GM19468 (cell line): ENCODE measurements around the gene LRRC14B.
"Not testable (repeated sequence)": the region's sequence is repeated elsewhere in the genome, so short reads cannot be mapped to it uniquely, and the experiment has no call there.

Source experiments
- ATAC-seq: cut with Tn5 transposase; IDR thresholded peaks from one replicate; pipeline ENCODE4 v1.9.1; 2021; ENCODE audit warnings: mild to moderate bottlenecking, moderate library complexity, moderate number of reproducible peaks; ENCODE audit not compliant: unreplicated experiment; ENCODE audit errors: extremely low read depth

The LRRC14B gene

GRCh38 chr5:159448-160172, 31.7 kb upstream of the LRRC14B start:
- no peak for ATAC-seq

DNA sequence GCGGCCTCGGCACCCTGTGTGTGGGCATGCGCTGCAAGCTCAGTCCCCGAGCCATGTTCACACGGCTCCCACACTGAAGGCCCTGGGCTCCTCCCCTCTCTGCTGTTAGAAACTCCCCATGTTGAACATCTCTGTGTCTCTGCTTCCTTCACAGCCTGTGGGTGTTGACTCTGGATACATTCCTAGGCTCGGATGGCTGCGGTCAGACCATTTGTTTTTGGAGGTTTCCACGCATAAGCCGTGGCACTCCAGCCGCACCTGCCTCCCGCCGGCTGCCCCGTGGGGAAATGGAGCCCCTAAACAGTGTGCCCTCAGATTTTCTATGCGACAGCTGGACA, 31.2 kb upstream of the LRRC14B start:
- ATAC-seq: no peak

GRCh38 chr5:160921-161802, 30.1 kb upstream of the LRRC14B start:
- ATAC-seq: no peak

- no peak for ATAC-seq
Observed at GRCh38 chr5:161803-162110, 29.5 kb upstream of the LRRC14B start.

GRCh38 chr5:162190-162564, 29.1 kb upstream of the LRRC14B start:
- ATAC-seq: no peak

DNA sequence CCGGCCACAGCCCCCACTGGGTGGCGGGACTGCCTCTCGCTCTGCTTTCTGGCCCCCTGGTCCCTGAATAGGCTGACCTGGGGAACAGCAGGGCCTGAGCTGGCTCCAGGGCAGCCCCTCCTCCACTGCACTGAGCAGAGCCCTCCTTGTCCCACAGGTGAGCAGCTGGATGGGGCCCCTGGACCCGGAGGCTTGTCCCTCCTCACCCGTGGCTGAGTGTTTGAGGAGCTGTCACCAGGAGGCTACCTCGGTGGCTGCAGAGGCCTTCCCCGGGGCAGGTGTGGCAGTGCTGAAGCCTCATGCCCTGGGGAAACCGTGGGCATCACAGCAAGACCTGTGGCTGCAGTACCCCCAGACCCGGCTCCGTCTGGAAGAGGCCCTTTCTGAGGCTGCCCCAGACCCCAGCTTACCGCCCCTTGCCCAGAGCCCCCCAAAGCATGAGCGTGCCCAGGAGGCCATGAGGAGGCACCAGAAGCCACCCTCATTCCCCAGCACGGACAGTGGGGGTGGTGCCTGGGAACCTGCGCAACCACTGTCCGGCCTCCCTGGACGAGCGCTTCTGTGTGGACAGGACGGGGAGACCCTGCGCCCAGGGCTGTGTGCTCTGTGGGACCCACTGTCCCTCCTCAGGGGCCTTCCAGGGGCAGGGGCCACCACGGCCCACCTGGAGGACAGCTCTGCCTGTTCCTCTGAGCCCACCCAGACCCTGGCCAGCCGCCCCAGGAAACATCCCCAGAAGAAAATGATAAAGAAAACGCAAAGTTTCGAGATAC, 28.5 kb upstream of the LRRC14B start:
- ATAC-seq: no peak

GRCh38 chr5:163338-163620, 28.0 kb upstream of the LRRC14B start:
- no peak for ATAC-seq

- no peak for ATAC-seq
Observed at GRCh38 chr5:163841-164240, 27.5 kb upstream of the LRRC14B start.

GRCh38 chr5:164244-164643, 27.1 kb upstream of the LRRC14B start:
- ATAC-seq: no peak

DNA sequence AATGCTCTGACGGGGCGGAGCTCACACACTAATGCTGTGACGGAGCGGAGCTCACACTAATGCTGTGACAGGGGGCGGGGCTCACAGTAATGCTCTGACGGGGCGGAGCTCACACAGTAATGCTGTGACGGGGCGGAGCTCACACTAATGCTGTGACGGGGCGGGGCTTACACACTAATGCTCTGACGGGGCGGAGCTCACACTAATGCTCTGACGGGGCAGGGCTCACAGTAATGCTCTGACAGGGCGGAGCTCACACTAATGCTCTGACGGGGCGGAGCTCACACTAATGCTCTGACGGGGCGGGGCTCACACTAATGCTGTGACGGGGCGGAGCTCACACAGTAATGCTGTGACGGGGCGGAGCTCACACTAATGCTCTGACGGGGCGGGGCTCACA, 26.5 kb upstream of the LRRC14B start:
- ATAC-seq: not testable (repeated sequence)

DNA sequence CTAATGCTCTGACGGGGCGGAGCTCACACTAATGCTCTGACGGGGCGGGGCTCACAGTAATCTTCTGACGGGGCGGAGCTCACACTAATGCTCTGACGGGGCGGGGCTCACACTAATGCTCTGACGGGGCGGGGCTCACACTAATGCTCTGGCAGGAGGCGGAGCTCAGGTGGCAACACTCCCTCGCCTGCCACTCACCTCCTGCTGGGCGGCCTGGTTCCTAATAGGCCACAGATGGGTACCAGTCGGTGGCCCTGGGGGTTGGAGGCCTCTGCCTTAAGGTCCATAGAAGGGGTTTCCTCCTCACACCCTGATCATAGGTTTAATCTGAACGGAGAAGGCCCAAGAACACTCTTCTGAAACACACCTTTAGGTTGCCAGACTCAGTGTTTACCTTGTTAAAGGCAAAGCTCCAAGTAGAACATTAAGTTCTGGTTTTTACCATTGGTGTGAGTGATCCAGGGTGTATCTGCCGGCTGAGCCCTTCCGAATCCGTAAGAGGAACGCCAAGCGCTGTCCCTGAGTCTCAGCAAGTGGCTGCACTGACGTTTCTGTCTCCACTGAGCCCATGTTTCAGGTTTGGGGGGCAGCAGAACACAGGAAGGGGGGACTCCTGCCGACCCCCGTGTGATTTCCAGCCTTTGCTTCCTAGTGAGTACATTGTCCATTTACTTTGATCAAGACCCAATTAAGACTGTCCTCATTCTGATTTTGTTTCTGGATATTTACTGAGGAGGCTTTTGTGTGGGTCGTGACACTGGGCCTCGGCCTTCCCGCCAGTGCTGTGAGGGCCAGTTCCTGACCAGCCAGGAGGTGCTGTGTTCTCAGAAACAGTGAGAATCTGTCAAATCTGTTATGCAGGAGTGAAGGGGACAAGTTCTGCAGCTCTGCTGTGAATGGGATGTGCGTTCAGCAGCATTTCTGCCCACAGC, 24.6 kb upstream of the LRRC14B start:
- ATAC-seq: no peak

DNA sequence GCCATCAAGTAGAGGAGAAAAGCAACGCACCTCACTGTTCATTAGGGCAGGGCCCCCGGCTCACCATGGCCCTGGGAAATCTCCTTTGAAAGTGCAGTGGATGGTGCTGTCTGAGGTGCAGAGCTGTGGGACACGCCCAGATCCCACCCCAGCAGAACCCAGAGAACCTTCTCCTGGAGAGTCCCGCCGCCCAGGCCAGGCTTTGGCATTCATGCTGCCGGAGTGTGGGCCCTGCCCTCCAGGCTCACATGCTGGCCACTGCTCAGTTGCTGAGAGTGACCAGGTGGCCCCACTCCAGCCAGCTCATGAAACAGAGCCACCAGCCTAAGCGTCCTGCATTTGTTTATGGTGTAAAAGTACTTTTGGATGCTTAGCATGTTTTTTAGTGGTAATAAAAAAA, 23.8 kb upstream of the LRRC14B start:
- ATAC-seq: no peak

- no peak for ATAC-seq
Observed at GRCh38 chr5:167982-168660, 23.2 kb upstream of the LRRC14B start.

- ATAC-seq: no peak
Observed at GRCh38 chr5:169071-169727, 22.1 kb upstream of the LRRC14B start.

GRCh38 chr5:169728-170094, 21.6 kb upstream of the LRRC14B start:
- ATAC-seq: no peak

DNA sequence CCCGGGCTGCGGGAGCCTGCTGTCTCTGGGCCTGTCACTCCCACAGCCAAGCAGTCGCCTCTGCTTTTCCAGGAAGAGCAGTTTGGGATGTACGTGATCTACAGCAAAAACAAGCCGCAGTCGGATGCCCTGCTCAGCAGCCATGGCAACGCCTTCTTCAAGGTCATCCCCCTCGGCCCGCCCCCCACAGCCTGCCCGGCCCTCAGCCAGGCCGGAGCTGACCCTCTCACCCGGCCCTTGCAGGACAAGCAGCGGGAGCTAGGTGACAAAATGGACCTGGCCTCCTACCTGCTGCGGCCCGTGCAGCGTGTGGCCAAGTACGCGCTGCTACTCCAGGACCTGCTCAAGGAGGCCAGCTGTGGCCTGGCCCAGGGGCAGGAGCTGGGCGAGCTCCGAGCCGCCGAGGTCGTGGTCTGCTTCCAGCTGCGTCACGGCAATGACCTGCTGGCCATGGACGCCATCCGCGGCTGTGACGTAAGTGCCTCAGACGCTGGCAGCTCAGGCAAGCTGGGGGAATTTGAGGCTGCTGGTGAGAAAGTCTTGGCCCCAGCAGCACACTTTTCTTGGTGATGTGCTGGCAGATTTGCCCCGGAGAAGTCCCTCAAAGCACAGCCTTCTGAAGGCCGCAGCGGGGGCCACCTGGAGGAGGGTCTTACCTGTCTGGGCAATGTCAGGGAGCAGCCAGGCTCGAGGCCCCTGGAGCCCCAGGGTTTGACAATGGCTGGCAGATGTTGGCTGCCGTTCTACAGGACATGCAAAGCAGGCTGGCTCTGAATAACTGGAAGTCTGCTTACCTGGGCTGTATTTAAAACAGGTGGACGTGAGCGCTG, 20.1 kb upstream of the LRRC14B start:
- no peak for ATAC-seq

GRCh38 chr5:171801-172331, 19.4 kb upstream of the LRRC14B start:
- no peak for ATAC-seq

DNA sequence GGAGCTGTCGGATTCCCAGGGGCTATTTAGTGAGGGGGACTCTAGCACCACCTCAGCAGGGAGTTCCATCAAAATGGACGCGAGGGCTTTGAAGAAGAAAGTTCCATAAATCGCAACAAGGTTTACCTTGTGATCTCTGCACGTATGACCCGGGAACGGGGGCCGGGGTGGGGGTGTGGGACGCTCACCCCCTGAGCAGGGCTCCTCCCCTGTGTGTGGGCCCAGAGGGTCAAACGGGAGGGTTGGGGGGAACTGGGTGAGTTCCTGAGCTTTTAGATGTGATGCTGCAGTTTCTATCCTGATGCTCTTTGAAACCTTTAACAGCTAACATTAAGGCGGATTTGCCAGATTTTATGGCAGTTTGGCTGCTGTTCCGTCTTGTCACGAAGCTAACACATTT, 18.9 kb upstream of the LRRC14B start:
- ATAC-seq: no peak
